Nephron progenitor cell (in vitro differentiated cells): ENCODE results near the gene NMBR.

Source experiments
- DNase-seq: peaks from one replicate; pipeline ENCODE4 v3.0.0; 2021
- H3K27ac Mint-ChIP-seq: 2 replicates; pipeline ENCODE4 v1.8.0; 2021; ENCODE audit warnings: mild to moderate bottlenecking, moderate library complexity, mixed read lengths
- H3K27me3 Mint-ChIP-seq: 2 replicates; pipeline ENCODE4 v1.8.0; 2021; ENCODE audit warnings: mild to moderate bottlenecking, low read depth, mixed read lengths; ENCODE audit not compliant: poor library complexity
- H3K36me3 Mint-ChIP-seq: 2 replicates; pipeline ENCODE4 v1.8.0; 2021; ENCODE audit warnings: low read depth, mixed read lengths
- H3K4me1 Mint-ChIP-seq: 2 replicates; pipeline ENCODE4 v1.8.0; 2021; ENCODE audit warnings: mixed read lengths
- H3K4me3 Mint-ChIP-seq: 2 replicates; pipeline ENCODE4 v1.8.0; 2021; ENCODE audit warnings: mild to moderate bottlenecking, moderate library complexity, mixed read lengths
- H3K9me3 Mint-ChIP-seq: 2 replicates; pipeline ENCODE4 v1.8.0; 2021; ENCODE audit warnings: mild to moderate bottlenecking, moderate library complexity, mixed read lengths
- TF ChIP-seq, protein P1 (sequence below): fragments of 200-600 bp; sonication (generic); IDR thresholded peaks from 2 replicates; pipeline ENCODE4 v1.5.0; 2021; ENCODE audit warnings: antibody characterized with exemption

Gene NMBR

DNA sequence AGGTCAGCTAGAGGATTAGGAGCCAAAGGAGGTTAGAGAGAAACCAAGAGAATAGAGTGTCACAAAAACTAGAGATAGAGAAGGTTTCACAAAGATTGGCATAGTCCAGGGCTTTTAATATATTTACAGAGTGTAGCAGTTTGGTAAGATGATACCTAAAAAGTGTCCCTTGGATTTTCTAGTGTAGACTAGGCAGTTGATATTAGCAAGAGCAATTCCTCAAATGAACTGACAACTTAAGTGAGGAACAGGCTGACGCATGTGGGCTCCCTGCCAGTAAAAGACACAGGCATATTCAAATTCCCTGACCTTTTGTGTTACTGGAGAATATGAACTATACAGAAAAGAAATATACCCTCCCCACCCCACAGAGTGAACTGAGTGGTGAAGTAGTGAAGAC lies 40.3 kb upstream of the NMBR start:
- no peaks in the 10 kb centered on the region for H3K27me3 Mint-ChIP-seq
- peaks cover 13% of the 10 kb centered on the region for H3K36me3 Mint-ChIP-seq
- no peak overlapping the region for H3K27ac Mint-ChIP-seq
- no peak for DNase-seq
- TF ChIP-seq, protein P1, sequence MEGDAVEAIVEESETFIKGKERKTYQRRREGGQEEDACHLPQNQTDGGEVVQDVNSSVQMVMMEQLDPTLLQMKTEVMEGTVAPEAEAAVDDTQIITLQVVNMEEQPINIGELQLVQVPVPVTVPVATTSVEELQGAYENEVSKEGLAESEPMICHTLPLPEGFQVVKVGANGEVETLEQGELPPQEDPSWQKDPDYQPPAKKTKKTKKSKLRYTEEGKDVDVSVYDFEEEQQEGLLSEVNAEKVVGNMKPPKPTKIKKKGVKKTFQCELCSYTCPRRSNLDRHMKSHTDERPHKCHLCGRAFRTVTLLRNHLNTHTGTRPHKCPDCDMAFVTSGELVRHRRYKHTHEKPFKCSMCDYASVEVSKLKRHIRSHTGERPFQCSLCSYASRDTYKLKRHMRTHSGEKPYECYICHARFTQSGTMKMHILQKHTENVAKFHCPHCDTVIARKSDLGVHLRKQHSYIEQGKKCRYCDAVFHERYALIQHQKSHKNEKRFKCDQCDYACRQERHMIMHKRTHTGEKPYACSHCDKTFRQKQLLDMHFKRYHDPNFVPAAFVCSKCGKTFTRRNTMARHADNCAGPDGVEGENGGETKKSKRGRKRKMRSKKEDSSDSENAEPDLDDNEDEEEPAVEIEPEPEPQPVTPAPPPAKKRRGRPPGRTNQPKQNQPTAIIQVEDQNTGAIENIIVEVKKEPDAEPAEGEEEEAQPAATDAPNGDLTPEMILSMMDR = no peak
- no peaks in the 10 kb centered on the region for H3K9me3 Mint-ChIP-seq
- H3K4me1 Mint-ChIP-seq = no peaks in the 10 kb centered on the region
- no peak overlapping the region for H3K4me3 Mint-ChIP-seq

DNA sequence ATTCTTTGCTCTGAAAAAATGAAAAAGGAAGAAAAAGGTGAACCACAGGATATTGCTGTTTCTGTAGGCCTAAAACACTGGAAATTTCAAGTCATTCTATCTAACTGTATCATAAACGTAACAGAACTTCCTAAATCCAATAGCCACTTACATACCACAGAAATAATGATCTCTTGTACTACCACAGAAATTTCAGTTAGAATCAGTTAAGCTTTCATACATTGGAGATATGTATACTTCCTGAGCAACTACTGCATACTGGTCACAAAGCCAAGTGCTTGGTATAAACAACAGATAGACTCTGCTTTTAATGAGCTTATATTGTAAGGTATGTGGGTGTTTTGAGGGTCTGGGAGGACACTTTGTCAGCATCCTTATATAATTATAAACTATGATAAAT lies 38.7 kb upstream of the NMBR start:
- Mint-ChIP-seq H3K4me3 (no peak overlapping the region), H3K4me1 (no peaks in the 10 kb centered on the region), H3K36me3 (peaks cover 15% of the 10 kb centered on the region), H3K27ac (no peak overlapping the region), H3K27me3 (no peaks in the 10 kb centered on the region), H3K9me3 (no peaks in the 10 kb centered on the region)
- no peak for DNase-seq
- TF ChIP-seq, protein P1 = no peak

DNA sequence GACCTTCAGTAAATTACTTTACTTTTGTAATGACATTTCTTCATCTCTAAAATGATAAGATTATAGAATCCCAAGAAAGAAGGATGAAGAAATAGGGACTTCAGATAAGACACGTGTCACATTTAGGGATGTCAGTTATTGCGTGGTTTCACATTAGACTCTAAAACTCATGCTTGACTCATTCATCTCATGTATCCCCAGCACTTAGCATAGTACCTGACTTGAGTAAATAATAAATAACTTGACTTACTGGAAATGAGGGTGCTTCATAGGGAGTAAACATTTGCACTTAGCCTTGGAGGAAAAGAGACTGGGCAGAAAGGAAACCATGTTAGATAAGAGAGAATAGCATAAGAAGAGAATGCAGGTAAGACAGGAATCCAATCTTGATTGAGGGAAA lies 37.4 kb upstream of the NMBR start:
- Mint-ChIP-seq H3K4me3 (no peak overlapping the region), H3K36me3 (peaks cover 8% of the 10 kb centered on the region), H3K27ac (no peak overlapping the region), H3K4me1 (no peaks in the 10 kb centered on the region), H3K9me3 (no peaks in the 10 kb centered on the region), H3K27me3 (no peaks in the 10 kb centered on the region)
- no peak for DNase-seq
- TF ChIP-seq, protein P1 = no peak

DNA sequence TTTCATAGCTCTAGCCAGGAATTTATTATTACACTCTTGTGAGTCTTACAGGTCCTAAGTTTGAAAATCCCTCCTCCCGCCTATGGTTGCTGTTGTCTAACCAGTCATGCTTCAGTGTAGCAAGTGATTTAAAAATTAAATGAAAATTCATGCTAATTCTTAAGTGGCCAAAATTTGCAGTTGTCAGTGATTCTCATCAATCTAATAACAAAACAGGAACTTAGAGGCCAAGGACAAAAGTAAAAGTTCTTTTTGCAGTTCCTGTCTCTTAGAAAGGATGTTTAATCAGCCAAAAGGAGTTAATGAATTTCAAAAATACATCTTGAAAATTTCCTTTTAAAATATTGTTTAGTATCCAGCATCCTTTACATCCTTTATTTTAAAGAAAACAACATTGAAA lies 36.4 kb upstream of the NMBR start:
- DNase-seq = no peak
- no peak overlapping the region for H3K4me3 Mint-ChIP-seq
- no peaks in the 10 kb centered on the region for H3K27me3 Mint-ChIP-seq
- H3K4me1 Mint-ChIP-seq = no peaks in the 10 kb centered on the region
- no peak overlapping the region for H3K27ac Mint-ChIP-seq
- peaks cover 5% of the 10 kb centered on the region for H3K36me3 Mint-ChIP-seq
- TF ChIP-seq, protein P1 = no peak
- H3K9me3 Mint-ChIP-seq = no peaks in the 10 kb centered on the region

DNA sequence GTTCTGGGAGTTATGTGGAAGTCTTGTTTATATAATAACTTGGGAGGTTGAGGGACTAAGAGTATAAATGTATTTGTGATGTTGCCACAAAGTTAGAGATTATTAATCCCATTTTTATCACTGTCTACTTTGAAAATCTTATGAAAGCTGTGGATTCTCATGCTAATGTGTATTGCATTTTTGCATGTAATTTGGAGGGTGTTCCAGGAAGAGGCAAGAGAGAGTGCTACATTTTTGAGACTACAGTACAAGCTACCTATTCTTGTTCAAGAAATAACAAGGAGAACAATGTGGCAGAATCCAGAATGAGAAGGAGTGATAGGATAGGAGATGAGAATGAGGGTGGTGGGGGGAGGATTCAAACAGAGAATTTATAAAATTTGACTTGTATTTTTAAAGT lies 35.1 kb upstream of the NMBR start:
- Mint-ChIP-seq H3K27ac (peak overlapping the region; percentile 1), H3K27me3 (no peaks in the 10 kb centered on the region), H3K36me3 (peaks cover 18% of the 10 kb centered on the region), H3K9me3 (peaks cover 3% of the 10 kb centered on the region), H3K4me3 (no peak overlapping the region), H3K4me1 (no peaks in the 10 kb centered on the region)
- TF ChIP-seq, protein P1 = no peak
- DNase-seq = no peak

DNA sequence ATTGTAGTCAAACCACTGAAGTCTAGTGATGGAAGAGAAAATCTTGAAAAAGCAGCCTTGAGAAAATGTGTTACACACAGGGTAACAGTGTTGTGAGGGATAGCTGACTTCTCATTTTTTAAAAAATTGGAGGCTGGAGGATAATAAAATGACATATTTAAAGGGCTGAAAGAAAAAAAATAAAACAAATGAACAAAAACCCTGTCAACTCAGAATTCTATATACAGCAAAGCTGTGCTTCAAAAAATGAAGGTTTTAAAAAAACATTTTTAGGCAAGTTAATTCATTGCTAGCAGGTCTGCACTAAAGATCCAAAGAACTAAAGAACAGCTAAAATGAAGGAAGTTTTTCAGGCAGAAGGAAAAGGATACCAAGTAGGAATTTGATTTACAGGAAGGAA lies 31.2 kb upstream of the NMBR start:
- H3K36me3 Mint-ChIP-seq = peaks cover 37% of the 10 kb centered on the region
- no peak for DNase-seq
- peaks cover 3% of the 10 kb centered on the region for H3K9me3 Mint-ChIP-seq
- H3K27me3 Mint-ChIP-seq = no peaks in the 10 kb centered on the region
- no peaks in the 10 kb centered on the region for H3K4me1 Mint-ChIP-seq
- no peak overlapping the region for H3K27ac Mint-ChIP-seq
- no peak overlapping the region for H3K4me3 Mint-ChIP-seq
- TF ChIP-seq, protein P1 = no peak
